BJ (cell line): Measurements from ENCODE around the gene EPS8. TPM values are rescaled to one million over a fixed set of nuclear protein-coding genes. Genes with fewer than 3 reads are reported as not detected.

ENCODE experiments used
- CTCF ChIA-PET: fragments of 350-600 bp; formaldehyde crosslinking; extraction: SDS; loops from one replicate; lab custom pipeline; 2021; ENCODE audit warnings: antibody characterized with exemption, inconsistent platforms; lab: Yijun Ruan, JAX
- POLR2A ChIA-PET: fragments of 300-600 bp; sonication (Branson Sonifier 250); formaldehyde crosslinking; extraction: SDS; loops from one replicate; lab custom pipeline; 2021; ENCODE audit warnings: antibody characterized with exemption; lab: Charles Lee
- DNase-seq: peaks from one replicate; pipeline ENCODE4 v3.0.0-alpha.2; 2011; ENCODE audit warnings: low read depth
- H3K27me3 ChIP-seq: 2 replicates; pipeline ENCODE4 v1.6.0; 2011; ENCODE audit warnings: low read length; ENCODE audit not compliant: control insufficient read depth, insufficient read depth
- H3K36me3 ChIP-seq: 2 replicates; pipeline ENCODE4 v1.5.1; 2011; ENCODE audit warnings: low read length; ENCODE audit not compliant: control insufficient read depth, insufficient read depth
- H3K4me3 ChIP-seq: 2 replicates; pipeline ENCODE4 v1.5.1; 2011; ENCODE audit warnings: low read depth, mild to moderate bottlenecking, control low read depth, low read length
- CTCF ChIP-seq: IDR thresholded peaks from 2 replicates; pipeline ENCODE4 v1.5.1; 2011; ENCODE audit warnings: low read depth, mild to moderate bottlenecking, control low read depth, inconsistent platforms, low read length, moderate library complexity; ENCODE audit not compliant: insufficient read depth
- polyA plus RNA-seq: library from polyadenylated mRNA; depleted of rRNA; stranded (reverse); fragments of >200 nt; gene quantifications from 2 replicates; pipeline ENCODE4 v1.2.3, GENCODE V29; 2011

Gene EPS8
- polyA plus RNA-seq, 1 experiment: 118 TPM

GRCh38 chr12:15823360-15824128, 34.4 kb upstream of the EPS8 start:
- no peak for TF ChIP-seq CTCF
- DNase-seq: no peak
- Histone ChIP-seq H3K36me3 (no peaks in the 10 kb centered on the region), H3K4me3 (no peak overlapping the region), H3K27me3 (no peaks in the 10 kb centered on the region)
- ChIA-PET CTCF (no interaction called here), POLR2A (no interaction called here)

GRCh38 chr12:15819644-15820437, 30.7 kb upstream of the EPS8 start:
- ChIA-PET POLR2A (no interaction called here), CTCF (no interaction called here)
- no peak for TF ChIP-seq CTCF
- Histone ChIP-seq H3K27me3 (no peaks in the 10 kb centered on the region), H3K36me3 (no peaks in the 10 kb centered on the region), H3K4me3 (no peak overlapping the region)
- DNase-seq: no peak

- H3K4me3 ChIP-seq: no peak overlapping the region
- ChIA-PET POLR2A (no interaction called here), CTCF (interaction anchor here (1.4 kb wide), 1 partner anchor 10 kb away, joined by 12 read pairs; no protein-coding TSS in a partner anchor)
- no peak for TF ChIP-seq CTCF
- no peaks in the 10 kb centered on the region for H3K36me3 ChIP-seq
- H3K27me3 ChIP-seq: no peaks in the 10 kb centered on the region
- DNase-seq: no peak
Measured at GRCh38 chr12:15818418-15818817, 29.2 kb upstream of the EPS8 start.

- Histone ChIP-seq H3K27me3 (no peaks in the 10 kb centered on the region), H3K36me3 (no peaks in the 10 kb centered on the region), H3K4me3 (no peak overlapping the region)
- DNase-seq: no peak
- ChIA-PET POLR2A (no interaction called here), CTCF (no interaction called here)
- TF ChIP-seq CTCF: no peak
Measured at GRCh38 chr12:15815730-15816129, 26.5 kb upstream of the EPS8 start.
